Esophagus squamous epithelium (tissue), 5 donors: Measurements from ENCODE around the gene ANAPC15. TPM values are rescaled to one million over a fixed set of nuclear protein-coding genes. Genes with fewer than 3 reads are reported as not detected.
"Not testable (repeated sequence)": the region's sequence is repeated elsewhere in the genome, so short reads cannot be mapped to it uniquely, and the experiment has no call there.

Experiments
- DNase-seq: peaks from one replicate; lab custom pipeline; 2025; lab: John Stamatoyannopoulos, UW
- H3K27ac ChIP-seq, 4 donors: fragments of 200-600 bp; sonication (generic); one replicate each; pipeline ENCODE4 v1.5.1; 2016 to 2019; ENCODE audit warnings: mild to moderate bottlenecking in 1 of 4
- H3K27me3 ChIP-seq, 4 donors: fragments of 200-600 bp; sonication (generic); 1 replicate in 3 of 4; 2 replicates in 1 of 4; pipeline versions ENCODE4 v1.5.1 to v1.6.0; 2017 to 2021; ENCODE audit warnings: antibody characterized with exemption in 1 of 4
- H3K36me3 ChIP-seq, 3 donors: fragments of 200-600 bp; sonication (generic); one replicate each; pipeline ENCODE4 v1.5.1; 2016 to 2019
- H3K4me1 ChIP-seq, 3 donors: fragments of 200-600 bp; sonication (generic); one replicate each; pipeline ENCODE4 v1.5.1; 2017 to 2019
- H3K4me3 ChIP-seq, 4 donors: fragments of 200-600 bp; sonication (generic); 1 replicate in 3 of 4; 2 replicates in 1 of 4; pipeline ENCODE4 v1.5.1; 2016 to 2019; ENCODE audit warnings: mild to moderate bottlenecking in 2 of 4, moderate library complexity in 1 of 4
- H3K9me3 ChIP-seq, 3 donors: fragments of 200-600 bp; sonication (generic); one replicate each; pipeline ENCODE4 v1.5.1; 2016 to 2019
- POLR2A ChIP-seq, 4 donors: fragments of 450-650 bp; IDR thresholded peaks; one replicate each; pipeline ENCODE4 v1.6.1; 2017; ENCODE audit warnings: antibody characterized with exemption in 4 of 4, mild to moderate bottlenecking in 4 of 4, moderate library complexity in 3 of 4
- whole genome bisulfite sequencing, 2 donors: methylation state at CpG; one replicate each; pipeline ENCODE4 v1.1.5; 2018; 5-methylcytosine and 5-hydroxymethylcytosine counted together
- intact Hi-C: fragments of 100-400 bp; cut with DNase I; formaldehyde crosslinking; loops from one replicate; pipeline ENCODE4 v1.15.0; 2022
- total RNA-seq, 4 donors: library from RNA; depleted of rRNA; stranded (reverse); fragments of >200 nt; gene quantifications; one replicate each; pipeline ENCODE4 v1.1.0, GENCODE V29; 2016
- TF ChIP-seq, protein P1 (sequence below), 6 experiments: fragments of 450-650 bp in 4 of 6; fragments of 200-600 bp in 2 of 6; sonication (generic) in 2 of 6; IDR thresholded peaks; one replicate each; pipeline ENCODE4 v1.5.1; 2016 to 2019; ENCODE audit warnings: antibody characterized with exemption in 6 of 6, mild to moderate bottlenecking in 4 of 6, moderate library complexity in 4 of 6
- donor health status: DM: yes; HTN: yes; CAD: no.

Gene ANAPC15
- total RNA-seq: 10 to 100 TPM; 17.7 to 35.3 (median 23.5) TPM

DNA sequence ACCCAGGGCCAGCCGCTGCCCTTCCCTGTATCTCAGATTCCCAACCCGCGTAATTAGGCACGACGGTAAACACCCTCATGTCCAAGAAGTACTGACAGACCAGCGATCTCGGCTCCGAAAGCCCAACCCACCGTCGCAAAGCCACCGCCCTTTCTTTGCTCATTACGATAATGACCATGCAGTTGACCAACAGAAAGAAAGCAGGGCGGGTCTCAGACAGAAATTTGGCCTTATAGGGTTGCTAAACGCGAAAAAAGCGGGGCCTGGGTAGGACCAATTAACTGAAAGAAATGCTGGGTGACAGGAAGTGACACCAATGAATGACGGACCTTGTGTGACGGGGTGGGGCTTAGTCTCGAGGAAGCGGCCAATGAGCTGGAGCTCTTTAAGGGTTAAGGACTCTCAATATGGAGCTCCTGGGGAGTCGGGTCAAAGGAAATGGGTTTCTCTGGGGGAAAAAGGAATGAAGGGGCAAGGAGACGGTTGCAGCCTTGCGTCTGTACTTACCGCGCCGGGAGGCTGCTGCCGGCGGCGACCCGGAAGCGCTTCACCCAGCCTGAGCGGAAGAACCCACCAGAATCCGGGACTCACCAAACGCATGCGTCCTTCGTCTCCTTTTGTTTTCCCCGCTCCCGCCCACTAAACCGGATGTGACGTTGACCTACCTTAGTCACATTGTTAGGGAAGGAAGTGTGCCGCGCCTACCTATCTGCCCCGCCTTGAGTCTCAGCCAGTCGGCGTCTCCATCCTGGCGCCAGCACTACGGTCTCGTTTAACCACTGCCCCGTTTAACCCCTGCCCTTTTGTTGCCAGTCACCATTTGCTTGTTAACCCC, at the start of gene ANAPC15:
Gene ANAPC15 (minus strand): TSS at position 553 of the 835 bp plus-strand sequence. CDS start 1,419 bp downstream, outside the sequence.
- Histone ChIP-seq H3K4me3 (peak within 1 kb of the TSS; percentile 47 to 79 (median 72)), H3K27ac (peak within 1 kb of the TSS; percentile 89 to 99 (median 98)), H3K4me1 (peaks cover 0 to 21% (median 8%) of the 10 kb centered on the region in 3 donors), H3K9me3 (no peaks in the 10 kb centered on the region), H3K36me3 (peaks cover 0 to 32% (median 0%) of the 10 kb centered on the region in 3 donors), H3K27me3 (no peaks in the 10 kb centered on the region)
- DNase-seq: peak; percentile 98
- TF ChIP-seq POLR2A (IDR thresholded peaks at IDR 0.05): peak in 3 of 4 donors; percentile 88 to 98 (median 95)
- TF ChIP-seq, protein P1, sequence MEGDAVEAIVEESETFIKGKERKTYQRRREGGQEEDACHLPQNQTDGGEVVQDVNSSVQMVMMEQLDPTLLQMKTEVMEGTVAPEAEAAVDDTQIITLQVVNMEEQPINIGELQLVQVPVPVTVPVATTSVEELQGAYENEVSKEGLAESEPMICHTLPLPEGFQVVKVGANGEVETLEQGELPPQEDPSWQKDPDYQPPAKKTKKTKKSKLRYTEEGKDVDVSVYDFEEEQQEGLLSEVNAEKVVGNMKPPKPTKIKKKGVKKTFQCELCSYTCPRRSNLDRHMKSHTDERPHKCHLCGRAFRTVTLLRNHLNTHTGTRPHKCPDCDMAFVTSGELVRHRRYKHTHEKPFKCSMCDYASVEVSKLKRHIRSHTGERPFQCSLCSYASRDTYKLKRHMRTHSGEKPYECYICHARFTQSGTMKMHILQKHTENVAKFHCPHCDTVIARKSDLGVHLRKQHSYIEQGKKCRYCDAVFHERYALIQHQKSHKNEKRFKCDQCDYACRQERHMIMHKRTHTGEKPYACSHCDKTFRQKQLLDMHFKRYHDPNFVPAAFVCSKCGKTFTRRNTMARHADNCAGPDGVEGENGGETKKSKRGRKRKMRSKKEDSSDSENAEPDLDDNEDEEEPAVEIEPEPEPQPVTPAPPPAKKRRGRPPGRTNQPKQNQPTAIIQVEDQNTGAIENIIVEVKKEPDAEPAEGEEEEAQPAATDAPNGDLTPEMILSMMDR (IDR thresholded peaks at IDR 0.05): peak in 4 of 6 experiments; percentile 9 to 28 (median 15)
- WGBS, 2 donors: 0 to 1% methylated on average over 37 to 41 of the region's 49 CpGs
- intact Hi-C loops: no loop called here

- intact Hi-C loops: no loop called here
- TF ChIP-seq, protein P1 (IDR thresholded peaks at IDR 0.05): no peak
- TF ChIP-seq POLR2A (IDR thresholded peaks at IDR 0.05): no peak
Observed at GRCh38 chr11:72160319-72160718, 47.8 kb upstream of the ANAPC15 start.

GRCh38 chr11:72157131-72157530, 44.6 kb upstream of the ANAPC15 start:
- H3K27me3 ChIP-seq: peaks cover 0 to 16% (median 0%) of the 10 kb centered on the region in 4 donors
- no peaks in the 10 kb centered on the region for H3K36me3 ChIP-seq
- no peaks in the 10 kb centered on the region for H3K9me3 ChIP-seq
- no peak overlapping the region for H3K4me3 ChIP-seq
- H3K4me1 ChIP-seq: peaks cover 0 to 1% (median 0%) of the 10 kb centered on the region in 3 donors
- intact Hi-C loops: no loop called here
- TF ChIP-seq, protein P1 (IDR thresholded peaks at IDR 0.05): no peak
- TF ChIP-seq POLR2A (IDR thresholded peaks at IDR 0.05): no peak
- 60 to 69% methylated on average over 4 of the region's 4 CpGs for WGBS, 2 donors
- no peak overlapping the region for H3K27ac ChIP-seq
- DNase-seq: no peak

More at GRCh38 chr11:72160319-72160718, 47.8 kb upstream of the ANAPC15 start:
- no peaks in the 10 kb centered on the region for H3K36me3 ChIP-seq
- no peaks in the 10 kb centered on the region for H3K4me1 ChIP-seq
- no peaks in the 10 kb centered on the region for H3K9me3 ChIP-seq
- H3K27me3 ChIP-seq: peaks cover 0 to 16% (median 0%) of the 10 kb centered on the region in 4 donors
- 24 to 51% methylated on average over 2 of the region's 2 CpGs for whole genome bisulfite sequencing, 2 donors
- no peak overlapping the region for H3K27ac ChIP-seq
- no peak overlapping the region for H3K4me3 ChIP-seq
- DNase-seq: no peak

- H3K36me3 ChIP-seq: no peaks in the 10 kb centered on the region
- DNase-seq: no peak
- TF ChIP-seq, protein P1 (IDR thresholded peaks at IDR 0.05): no peak
- TF ChIP-seq POLR2A (IDR thresholded peaks at IDR 0.05): no peak
- 66 to 79% methylated on average over 4 of the region's 4 CpGs for WGBS, 2 donors
- H3K27me3 ChIP-seq: peaks cover 0 to 16% (median 0%) of the 10 kb centered on the region in 4 donors
- H3K4me3 ChIP-seq: no peak overlapping the region
- H3K27ac ChIP-seq: no peak overlapping the region
- peaks cover 0 to 5% (median 0%) of the 10 kb centered on the region in 3 donors for H3K4me1 ChIP-seq
- H3K9me3 ChIP-seq: no peaks in the 10 kb centered on the region
- intact Hi-C loops: no loop called here
Observed at GRCh38 chr11:72155751-72156150, 43.3 kb upstream of the ANAPC15 start.

DNA sequence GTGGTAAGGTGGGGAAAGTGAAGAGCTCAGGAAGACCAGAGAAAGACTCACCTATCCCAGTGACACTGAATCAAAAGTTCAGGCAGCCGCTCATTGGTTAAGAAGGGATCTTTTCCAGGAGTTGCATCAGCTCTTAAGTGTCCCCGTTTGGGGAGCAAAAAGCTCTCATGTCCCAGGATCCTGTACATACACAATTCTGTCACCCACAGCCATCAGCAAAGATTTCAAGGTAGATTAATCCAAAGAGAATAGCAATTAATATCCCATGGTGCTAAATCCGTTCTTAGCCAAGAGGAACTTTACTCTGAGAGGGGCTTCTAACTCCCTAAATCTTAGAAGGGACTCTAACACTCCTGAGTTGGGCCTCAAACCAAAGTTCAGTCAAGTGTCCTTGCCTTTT, 42.3 kb upstream of the ANAPC15 start:
- H3K4me3 ChIP-seq: no peak overlapping the region
- H3K36me3 ChIP-seq: no peaks in the 10 kb centered on the region
- TF ChIP-seq, protein P1 (IDR thresholded peaks at IDR 0.05): no peak
- TF ChIP-seq POLR2A (IDR thresholded peaks at IDR 0.05): no peak
- H3K9me3 ChIP-seq: no peaks in the 10 kb centered on the region
- H3K27ac ChIP-seq: no peak overlapping the region
- DNase-seq: no peak
- WGBS, 2 donors: 84 to 89% methylated on average over 2 to 3 of the region's 3 CpGs
- H3K27me3 ChIP-seq: peaks cover 0 to 12% (median 0%) of the 10 kb centered on the region in 4 donors
- intact Hi-C loops: no loop called here
- peaks cover 0 to 5% (median 0%) of the 10 kb centered on the region in 3 donors for H3K4me1 ChIP-seq

DNA sequence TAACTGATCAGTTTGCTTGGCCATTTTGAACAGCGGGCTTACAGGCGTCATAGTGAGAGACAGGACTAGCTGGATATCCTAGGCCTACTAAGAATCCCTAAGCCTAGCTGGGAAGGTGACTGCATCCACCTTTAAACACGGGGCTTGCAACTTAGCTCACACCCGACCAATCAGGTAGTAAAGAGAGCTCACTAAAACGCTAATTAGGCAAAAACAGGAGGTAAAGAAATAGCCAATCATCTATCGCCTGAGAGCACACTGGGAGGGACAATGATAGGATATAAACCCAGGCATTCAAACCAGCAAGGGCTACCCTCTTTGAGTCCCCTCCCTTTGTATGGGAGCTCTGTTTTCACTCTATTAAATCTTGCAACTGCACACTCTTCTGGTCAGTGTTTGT, 41.4 kb upstream of the ANAPC15 start:
- DNase-seq, H3K9me3 ChIP-seq, H3K4me3 ChIP-seq, H3K4me1 ChIP-seq, H3K36me3 ChIP-seq, H3K27ac ChIP-seq, H3K27me3 ChIP-seq, intact Hi-C loops: not testable (repeated sequence)
- WGBS, 2 donors: 79 to 92% methylated on average over 6 of the region's 6 CpGs
